Measurements from ENCODE around the gene JADE2. TPM values are rescaled to one million over a fixed set of nuclear protein-coding genes. Genes with fewer than 3 reads are reported as not detected.
"Not testable (repeated sequence)": the region's sequence is repeated elsewhere in the genome, so short reads cannot be mapped to it uniquely, and the experiment has no call there.

Gene JADE2
- total RNA-seq, 1 donor from 2014 or later: 13.5 TPM

DNA sequence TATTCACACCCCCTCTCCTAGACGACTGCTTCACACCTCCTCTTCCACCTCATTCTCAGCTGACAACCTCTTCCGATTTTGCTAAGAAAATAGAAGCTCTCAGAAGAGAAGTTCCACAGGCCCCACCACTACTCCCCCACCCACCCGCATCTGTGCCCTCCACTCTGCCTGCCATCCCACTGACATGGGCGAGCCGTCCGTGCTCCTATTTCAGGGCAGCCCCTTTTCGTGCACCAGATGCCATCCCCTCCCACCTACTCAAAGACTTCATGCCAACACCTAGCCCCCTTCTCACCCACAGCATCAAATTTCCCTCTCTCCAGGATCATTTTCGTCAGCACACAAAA lies 34.6 kb upstream of the JADE2 start:
- TF ChIP-seq, protein P1, sequence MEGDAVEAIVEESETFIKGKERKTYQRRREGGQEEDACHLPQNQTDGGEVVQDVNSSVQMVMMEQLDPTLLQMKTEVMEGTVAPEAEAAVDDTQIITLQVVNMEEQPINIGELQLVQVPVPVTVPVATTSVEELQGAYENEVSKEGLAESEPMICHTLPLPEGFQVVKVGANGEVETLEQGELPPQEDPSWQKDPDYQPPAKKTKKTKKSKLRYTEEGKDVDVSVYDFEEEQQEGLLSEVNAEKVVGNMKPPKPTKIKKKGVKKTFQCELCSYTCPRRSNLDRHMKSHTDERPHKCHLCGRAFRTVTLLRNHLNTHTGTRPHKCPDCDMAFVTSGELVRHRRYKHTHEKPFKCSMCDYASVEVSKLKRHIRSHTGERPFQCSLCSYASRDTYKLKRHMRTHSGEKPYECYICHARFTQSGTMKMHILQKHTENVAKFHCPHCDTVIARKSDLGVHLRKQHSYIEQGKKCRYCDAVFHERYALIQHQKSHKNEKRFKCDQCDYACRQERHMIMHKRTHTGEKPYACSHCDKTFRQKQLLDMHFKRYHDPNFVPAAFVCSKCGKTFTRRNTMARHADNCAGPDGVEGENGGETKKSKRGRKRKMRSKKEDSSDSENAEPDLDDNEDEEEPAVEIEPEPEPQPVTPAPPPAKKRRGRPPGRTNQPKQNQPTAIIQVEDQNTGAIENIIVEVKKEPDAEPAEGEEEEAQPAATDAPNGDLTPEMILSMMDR (IDR thresholded peaks at IDR 0.05; ENCODE audit: insufficient read depth, low read length, poor library complexity, severe bottlenecking): no peak
- DNase-seq (ENCODE audit: low read depth): no peak
- Histone ChIP-seq H3K36me3 (ENCODE audit: control insufficient read depth, insufficient read depth, low read length) (no peaks in the 10 kb centered on the region), H3K27me3 (ENCODE audit: control insufficient read depth, insufficient read depth, low read length) (no peaks in the 10 kb centered on the region), H3K4me3 (ENCODE audit: low read depth, low read length) (no peak overlapping the region)

DNA sequence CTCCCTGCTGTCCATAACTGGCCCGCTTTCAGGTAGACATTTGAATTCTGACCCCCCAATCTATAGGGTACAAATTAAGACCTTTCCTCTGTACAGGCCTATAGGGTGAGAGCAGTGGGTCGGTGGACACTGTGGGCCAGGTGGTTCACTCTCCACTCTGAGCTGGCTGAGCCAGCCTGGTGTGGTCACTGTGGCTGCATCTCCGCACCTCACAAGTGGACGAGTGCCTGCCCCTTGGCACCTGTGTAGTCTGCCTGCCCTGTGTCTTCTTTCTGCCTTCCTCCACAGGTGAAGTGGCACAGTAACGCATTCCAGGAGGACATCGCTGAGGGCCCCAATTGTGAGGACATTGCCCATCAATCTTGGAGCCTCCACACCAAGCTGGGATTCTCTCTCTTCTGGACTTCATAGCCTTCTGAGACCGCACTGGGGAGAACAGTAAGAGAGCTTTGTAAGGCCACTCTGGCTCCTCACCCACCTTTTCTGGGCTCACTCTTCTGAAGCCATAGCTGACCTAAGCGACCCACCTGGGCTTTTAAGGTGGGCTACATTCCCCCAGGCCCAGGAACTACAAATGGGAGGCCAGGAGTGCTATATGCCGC lies 33.5 kb upstream of the JADE2 start:
- no peak for DNase-seq (ENCODE audit: low read depth)
- H3K27me3 ChIP-seq (ENCODE audit: control insufficient read depth, insufficient read depth, low read length): no peaks in the 10 kb centered on the region
- H3K4me3 ChIP-seq (ENCODE audit: low read depth, low read length): no peak overlapping the region
- TF ChIP-seq, protein P1 (IDR thresholded peaks at IDR 0.05; ENCODE audit: insufficient read depth, low read length, poor library complexity, severe bottlenecking): no peak
- no peaks in the 10 kb centered on the region for H3K36me3 ChIP-seq (ENCODE audit: control insufficient read depth, insufficient read depth, low read length)

DNA sequence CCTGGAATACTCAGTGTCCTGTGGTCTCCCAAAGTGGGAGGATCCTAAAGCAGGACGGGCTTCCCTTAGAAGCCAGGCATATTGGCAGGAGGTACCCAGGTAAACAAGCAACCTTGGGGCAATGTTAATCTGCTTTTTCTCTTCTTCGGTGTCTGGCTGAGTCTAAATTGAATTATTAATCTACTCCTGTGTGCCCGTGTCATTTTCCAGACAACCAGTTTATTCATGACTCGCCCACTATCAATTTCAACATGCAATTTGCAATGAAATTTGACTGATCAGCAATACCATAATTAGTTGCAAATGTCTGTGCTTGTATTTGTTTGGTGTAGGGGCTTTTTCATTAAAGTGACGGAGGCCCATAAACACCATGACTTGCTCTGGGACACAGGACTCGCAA lies 32.9 kb upstream of the JADE2 start:
- H3K36me3 ChIP-seq (ENCODE audit: control insufficient read depth, insufficient read depth, low read length): no peaks in the 10 kb centered on the region
- H3K27me3 ChIP-seq (ENCODE audit: control insufficient read depth, insufficient read depth, low read length): no peaks in the 10 kb centered on the region
- no peak for DNase-seq (ENCODE audit: low read depth)
- no peak overlapping the region for H3K4me3 ChIP-seq (ENCODE audit: low read depth, low read length)
- TF ChIP-seq, protein P1 (IDR thresholded peaks at IDR 0.05; ENCODE audit: insufficient read depth, low read length, poor library complexity, severe bottlenecking): no peak

DNA sequence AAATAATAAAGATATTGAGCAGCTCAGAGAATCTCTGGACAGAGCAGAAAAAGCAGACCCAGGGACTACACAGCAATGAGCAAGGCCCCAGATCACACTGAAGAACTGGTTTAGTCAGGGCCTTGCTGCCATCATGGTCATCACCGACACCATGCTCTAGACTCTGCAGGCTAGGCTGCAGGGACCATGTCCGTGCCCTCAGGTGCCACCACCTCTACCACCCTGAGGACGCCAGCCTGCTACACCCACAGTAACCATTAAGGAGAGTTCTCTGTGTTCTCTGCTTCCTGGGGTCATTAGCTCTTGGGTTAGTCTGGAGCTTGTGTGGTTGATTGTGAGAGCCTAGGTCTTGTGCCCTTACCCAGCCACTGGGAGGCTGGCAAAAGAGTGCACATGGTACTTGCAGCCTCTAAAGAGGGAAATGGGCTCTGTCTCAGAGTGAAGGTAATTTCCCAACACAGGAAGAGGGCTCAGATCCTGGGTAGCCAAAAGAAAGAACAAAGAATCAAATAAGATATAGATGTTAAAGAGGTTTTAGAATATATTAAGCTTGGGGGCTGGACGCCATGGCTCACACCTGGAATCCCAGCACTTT lies 31.9 kb upstream of the JADE2 start:
- TF ChIP-seq, protein P1 (IDR thresholded peaks at IDR 0.05; ENCODE audit: insufficient read depth, low read length, poor library complexity, severe bottlenecking): no peak
- no peak for DNase-seq (ENCODE audit: low read depth)

DNA sequence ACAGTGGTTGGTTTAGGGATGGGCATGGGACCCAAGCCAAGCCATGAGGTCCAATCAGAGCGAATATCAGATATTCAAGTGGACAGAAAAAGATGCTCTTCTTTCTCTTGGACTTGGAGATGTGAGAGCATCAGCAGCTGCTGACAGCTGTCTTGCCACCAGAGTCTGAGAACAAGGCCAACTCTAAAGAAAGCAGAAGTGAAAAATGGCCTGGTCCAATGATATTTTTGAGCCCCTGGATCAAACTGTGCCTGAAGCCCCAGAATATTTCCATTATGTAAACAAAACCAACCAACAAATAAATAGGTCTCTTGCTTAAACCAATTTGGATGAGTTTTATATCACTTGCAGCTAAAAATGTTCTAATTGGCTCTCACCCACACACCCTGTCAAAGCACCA lies 30.7 kb upstream of the JADE2 start:
- H3K4me3 ChIP-seq (ENCODE audit: low read depth, low read length): no peak overlapping the region
- no peak for DNase-seq (ENCODE audit: low read depth)
- TF ChIP-seq, protein P1 (IDR thresholded peaks at IDR 0.05; ENCODE audit: insufficient read depth, low read length, poor library complexity, severe bottlenecking): no peak
- no peaks in the 10 kb centered on the region for H3K36me3 ChIP-seq (ENCODE audit: control insufficient read depth, insufficient read depth, low read length)
- H3K27me3 ChIP-seq (ENCODE audit: control insufficient read depth, insufficient read depth, low read length): no peaks in the 10 kb centered on the region

More for the DNA sequence above, 31.9 kb upstream of the JADE2 start:
- Histone ChIP-seq H3K4me3 (ENCODE audit: low read depth, low read length) (no peak overlapping the region), H3K27me3 (ENCODE audit: control insufficient read depth, insufficient read depth, low read length) (no peaks in the 10 kb centered on the region), H3K36me3 (ENCODE audit: control insufficient read depth, insufficient read depth, low read length) (no peaks in the 10 kb centered on the region)

DNA sequence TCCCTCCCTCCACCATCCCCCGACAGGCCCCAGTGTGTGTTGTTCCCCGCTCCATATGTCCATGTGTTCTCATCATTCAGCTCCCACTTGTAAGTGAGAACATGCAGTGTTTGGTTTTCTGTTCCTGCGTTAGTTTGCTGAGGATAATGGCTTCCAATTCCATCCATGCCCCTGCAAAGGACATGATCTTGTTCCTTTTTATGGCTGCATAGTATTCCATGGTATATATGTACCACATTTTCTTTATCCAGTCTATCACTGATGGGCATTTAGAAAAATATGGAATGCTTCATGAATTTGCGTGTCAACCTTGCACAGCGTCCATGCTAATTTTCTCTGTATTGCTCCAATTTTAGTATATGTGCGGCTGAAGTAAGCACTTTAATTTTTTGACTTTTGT lies 25.6 kb upstream of the JADE2 start:
- not testable (repeated sequence) for H3K36me3 ChIP-seq (ENCODE audit: control insufficient read depth, insufficient read depth, low read length); H3K27me3 ChIP-seq (ENCODE audit: control insufficient read depth, insufficient read depth, low read length); DNase-seq (ENCODE audit: low read depth); H3K4me3 ChIP-seq (ENCODE audit: low read depth, low read length)

Measured in kidney epithelial cell (primary cell).